ENCODE results near the gene MDP1. TPM values are rescaled to one million over a fixed set of nuclear protein-coding genes. Genes with fewer than 3 reads are reported as not detected.

MDP1 gene
- total RNA-seq, 1 experiment from 2014 or later = 12.6 TPM

DNA sequence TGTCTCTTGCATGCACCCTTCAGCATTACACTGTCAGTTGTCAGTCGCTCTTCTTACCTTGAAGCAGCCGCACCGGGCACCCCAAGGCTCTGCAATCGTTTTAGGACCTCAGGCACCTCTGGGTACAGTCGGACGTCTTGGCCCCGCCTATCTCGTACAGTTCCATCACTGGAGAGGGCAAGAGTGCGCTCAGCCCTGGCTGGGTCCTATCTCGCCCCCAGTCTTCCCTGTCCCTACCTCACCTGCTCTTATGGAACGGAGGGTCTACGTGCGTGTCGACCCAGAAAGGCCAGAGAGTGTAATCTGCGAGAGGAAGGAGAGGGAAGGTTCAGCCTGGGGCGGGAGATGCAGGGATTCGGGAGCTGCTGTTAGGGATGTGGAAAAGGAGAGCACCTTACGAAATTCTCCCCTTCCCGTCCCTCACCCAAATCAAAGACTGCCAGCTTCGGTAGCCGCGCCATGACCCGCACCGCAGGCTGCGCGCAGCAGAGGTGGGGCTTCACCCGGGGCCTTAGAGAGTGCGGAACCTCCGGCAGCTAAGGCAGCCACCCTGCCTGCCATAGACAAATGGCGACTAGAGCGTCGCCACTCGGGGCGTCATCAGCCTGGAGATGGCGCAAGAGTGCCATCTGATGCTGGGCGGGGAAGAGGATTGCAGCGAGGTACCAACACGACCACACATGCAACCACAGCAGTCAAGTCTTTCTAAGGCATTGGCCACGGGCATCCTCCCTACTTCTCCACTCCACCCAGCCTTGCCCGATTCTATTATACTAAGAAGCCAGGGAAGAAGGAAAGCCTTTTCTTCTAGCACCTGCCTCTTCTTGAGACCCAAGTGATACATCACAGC is at the start of gene MDP1 (continued):
- no peak for TF ChIP-seq GTF2I (CRISPR knock-in tag; conservative IDR thresholded peaks at IDR 0.05)
- TF ChIP-seq, protein P1, sequence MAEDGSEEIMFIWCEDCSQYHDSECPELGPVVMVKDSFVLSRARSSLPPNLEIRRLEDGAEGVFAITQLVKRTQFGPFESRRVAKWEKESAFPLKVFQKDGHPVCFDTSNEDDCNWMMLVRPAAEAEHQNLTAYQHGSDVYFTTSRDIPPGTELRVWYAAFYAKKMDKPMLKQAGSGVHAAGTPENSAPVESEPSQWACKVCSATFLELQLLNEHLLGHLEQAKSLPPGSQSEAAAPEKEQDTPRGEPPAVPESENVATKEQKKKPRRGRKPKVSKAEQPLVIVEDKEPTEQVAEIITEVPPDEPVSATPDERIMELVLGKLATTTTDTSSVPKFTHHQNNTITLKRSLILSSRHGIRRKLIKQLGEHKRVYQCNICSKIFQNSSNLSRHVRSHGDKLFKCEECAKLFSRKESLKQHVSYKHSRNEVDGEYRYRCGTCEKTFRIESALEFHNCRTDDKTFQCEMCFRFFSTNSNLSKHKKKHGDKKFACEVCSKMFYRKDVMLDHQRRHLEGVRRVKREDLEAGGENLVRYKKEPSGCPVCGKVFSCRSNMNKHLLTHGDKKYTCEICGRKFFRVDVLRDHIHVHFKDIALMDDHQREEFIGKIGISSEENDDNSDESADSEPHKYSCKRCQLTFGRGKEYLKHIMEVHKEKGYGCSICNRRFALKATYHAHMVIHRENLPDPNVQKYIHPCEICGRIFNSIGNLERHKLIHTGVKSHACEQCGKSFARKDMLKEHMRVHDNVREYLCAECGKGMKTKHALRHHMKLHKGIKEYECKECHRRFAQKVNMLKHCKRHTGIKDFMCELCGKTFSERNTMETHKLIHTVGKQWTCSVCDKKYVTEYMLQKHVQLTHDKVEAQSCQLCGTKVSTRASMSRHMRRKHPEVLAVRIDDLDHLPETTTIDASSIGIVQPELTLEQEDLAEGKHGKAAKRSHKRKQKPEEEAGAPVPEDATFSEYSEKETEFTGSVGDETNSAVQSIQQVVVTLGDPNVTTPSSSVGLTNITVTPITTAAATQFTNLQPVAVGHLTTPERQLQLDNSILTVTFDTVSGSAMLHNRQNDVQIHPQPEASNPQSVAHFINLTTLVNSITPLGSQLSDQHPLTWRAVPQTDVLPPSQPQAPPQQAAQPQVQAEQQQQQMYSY (CRISPR knock-in tag; IDR thresholded peaks at IDR 0.05) = no peak
- no peak; the same call in 1 of the 2 replicates for TF ChIP-seq MYBL2 (CRISPR knock-in tag; IDR thresholded peaks at IDR 0.05)
- TF ChIP-seq EMX1 (CRISPR knock-in tag; IDR thresholded peaks at IDR 0.05) = peak; percentile 85
- TF ChIP-seq, protein P2, sequence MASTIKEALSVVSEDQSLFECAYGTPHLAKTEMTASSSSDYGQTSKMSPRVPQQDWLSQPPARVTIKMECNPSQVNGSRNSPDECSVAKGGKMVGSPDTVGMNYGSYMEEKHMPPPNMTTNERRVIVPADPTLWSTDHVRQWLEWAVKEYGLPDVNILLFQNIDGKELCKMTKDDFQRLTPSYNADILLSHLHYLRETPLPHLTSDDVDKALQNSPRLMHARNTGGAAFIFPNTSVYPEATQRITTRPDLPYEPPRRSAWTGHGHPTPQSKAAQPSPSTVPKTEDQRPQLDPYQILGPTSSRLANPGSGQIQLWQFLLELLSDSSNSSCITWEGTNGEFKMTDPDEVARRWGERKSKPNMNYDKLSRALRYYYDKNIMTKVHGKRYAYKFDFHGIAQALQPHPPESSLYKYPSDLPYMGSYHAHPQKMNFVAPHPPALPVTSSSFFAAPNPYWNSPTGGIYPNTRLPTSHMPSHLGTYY (CRISPR knock-in tag; IDR thresholded peaks at IDR 0.05) = peak; percentile 64; the same call in 1 of the 2 replicates
- TF ChIP-seq TCF7 (CRISPR knock-in tag; IDR thresholded peaks at IDR 0.05; ENCODE audit: low read depth) = no peak
- TF ChIP-seq, protein P3, sequence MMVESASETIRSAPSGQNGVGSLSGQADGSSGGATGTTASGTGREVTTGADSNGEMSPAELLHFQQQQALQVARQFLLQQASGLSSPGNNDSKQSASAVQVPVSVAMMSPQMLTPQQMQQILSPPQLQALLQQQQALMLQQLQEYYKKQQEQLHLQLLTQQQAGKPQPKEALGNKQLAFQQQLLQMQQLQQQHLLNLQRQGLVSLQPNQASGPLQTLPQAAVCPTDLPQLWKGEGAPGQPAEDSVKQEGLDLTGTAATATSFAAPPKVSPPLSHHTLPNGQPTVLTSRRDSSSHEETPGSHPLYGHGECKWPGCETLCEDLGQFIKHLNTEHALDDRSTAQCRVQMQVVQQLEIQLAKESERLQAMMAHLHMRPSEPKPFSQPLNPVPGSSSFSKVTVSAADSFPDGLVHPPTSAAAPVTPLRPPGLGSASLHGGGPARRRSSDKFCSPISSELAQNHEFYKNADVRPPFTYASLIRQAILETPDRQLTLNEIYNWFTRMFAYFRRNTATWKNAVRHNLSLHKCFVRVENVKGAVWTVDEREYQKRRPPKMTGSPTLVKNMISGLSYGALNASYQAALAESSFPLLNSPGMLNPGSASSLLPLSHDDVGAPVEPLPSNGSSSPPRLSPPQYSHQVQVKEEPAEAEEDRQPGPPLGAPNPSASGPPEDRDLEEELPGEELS (CRISPR knock-in tag; IDR thresholded peaks at IDR 0.05) = no peak
- TF ChIP-seq, protein P4, sequence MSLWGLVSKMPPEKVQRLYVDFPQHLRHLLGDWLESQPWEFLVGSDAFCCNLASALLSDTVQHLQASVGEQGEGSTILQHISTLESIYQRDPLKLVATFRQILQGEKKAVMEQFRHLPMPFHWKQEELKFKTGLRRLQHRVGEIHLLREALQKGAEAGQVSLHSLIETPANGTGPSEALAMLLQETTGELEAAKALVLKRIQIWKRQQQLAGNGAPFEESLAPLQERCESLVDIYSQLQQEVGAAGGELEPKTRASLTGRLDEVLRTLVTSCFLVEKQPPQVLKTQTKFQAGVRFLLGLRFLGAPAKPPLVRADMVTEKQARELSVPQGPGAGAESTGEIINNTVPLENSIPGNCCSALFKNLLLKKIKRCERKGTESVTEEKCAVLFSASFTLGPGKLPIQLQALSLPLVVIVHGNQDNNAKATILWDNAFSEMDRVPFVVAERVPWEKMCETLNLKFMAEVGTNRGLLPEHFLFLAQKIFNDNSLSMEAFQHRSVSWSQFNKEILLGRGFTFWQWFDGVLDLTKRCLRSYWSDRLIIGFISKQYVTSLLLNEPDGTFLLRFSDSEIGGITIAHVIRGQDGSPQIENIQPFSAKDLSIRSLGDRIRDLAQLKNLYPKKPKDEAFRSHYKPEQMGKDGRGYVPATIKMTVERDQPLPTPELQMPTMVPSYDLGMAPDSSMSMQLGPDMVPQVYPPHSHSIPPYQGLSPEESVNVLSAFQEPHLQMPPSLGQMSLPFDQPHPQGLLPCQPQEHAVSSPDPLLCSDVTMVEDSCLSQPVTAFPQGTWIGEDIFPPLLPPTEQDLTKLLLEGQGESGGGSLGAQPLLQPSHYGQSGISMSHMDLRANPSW (CRISPR knock-in tag; conservative IDR thresholded peaks at IDR 0.05; ENCODE audit: low read depth) = no peak; the same call in 1 of the 2 replicates
- TF ChIP-seq, protein P5, sequence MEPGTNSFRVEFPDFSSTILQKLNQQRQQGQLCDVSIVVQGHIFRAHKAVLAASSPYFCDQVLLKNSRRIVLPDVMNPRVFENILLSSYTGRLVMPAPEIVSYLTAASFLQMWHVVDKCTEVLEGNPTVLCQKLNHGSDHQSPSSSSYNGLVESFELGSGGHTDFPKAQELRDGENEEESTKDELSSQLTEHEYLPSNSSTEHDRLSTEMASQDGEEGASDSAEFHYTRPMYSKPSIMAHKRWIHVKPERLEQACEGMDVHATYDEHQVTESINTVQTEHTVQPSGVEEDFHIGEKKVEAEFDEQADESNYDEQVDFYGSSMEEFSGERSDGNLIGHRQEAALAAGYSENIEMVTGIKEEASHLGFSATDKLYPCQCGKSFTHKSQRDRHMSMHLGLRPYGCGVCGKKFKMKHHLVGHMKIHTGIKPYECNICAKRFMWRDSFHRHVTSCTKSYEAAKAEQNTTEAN (CRISPR knock-in tag; IDR thresholded peaks at IDR 0.05) = no peak
- TF ChIP-seq NR1H2 (CRISPR knock-in tag; IDR thresholded peaks at IDR 0.05) = no peak
- no peak for TF ChIP-seq IRF2 (CRISPR knock-in tag; IDR thresholded peaks at IDR 0.05; ENCODE audit: borderline replicate concordance, low read depth)
- TF ChIP-seq ZNF138 (CRISPR knock-in tag; conservative IDR thresholded peaks at IDR 0.05) = no peak
- TF ChIP-seq ESRRA (CRISPR knock-in tag; IDR thresholded peaks at IDR 0.05; ENCODE audit: borderline replicate concordance) = peak; percentile 62; the same call in 1 of the 2 replicates
- TF ChIP-seq, protein P6, sequence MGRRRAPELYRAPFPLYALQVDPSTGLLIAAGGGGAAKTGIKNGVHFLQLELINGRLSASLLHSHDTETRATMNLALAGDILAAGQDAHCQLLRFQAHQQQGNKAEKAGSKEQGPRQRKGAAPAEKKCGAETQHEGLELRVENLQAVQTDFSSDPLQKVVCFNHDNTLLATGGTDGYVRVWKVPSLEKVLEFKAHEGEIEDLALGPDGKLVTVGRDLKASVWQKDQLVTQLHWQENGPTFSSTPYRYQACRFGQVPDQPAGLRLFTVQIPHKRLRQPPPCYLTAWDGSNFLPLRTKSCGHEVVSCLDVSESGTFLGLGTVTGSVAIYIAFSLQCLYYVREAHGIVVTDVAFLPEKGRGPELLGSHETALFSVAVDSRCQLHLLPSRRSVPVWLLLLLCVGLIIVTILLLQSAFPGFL (CRISPR knock-in tag; IDR thresholded peaks at IDR 0.05; ENCODE audit: borderline replicate concordance) = peak; percentile 58; the same call in 1 of the 2 replicates
- TF ChIP-seq SMAD4 (CRISPR knock-in tag; IDR thresholded peaks at IDR 0.05) = no peak
- TF ChIP-seq FOXP1 (CRISPR knock-in tag; IDR thresholded peaks at IDR 0.05; ENCODE audit: borderline replicate concordance) = peak; percentile 88
- TF ChIP-seq, protein P7, sequence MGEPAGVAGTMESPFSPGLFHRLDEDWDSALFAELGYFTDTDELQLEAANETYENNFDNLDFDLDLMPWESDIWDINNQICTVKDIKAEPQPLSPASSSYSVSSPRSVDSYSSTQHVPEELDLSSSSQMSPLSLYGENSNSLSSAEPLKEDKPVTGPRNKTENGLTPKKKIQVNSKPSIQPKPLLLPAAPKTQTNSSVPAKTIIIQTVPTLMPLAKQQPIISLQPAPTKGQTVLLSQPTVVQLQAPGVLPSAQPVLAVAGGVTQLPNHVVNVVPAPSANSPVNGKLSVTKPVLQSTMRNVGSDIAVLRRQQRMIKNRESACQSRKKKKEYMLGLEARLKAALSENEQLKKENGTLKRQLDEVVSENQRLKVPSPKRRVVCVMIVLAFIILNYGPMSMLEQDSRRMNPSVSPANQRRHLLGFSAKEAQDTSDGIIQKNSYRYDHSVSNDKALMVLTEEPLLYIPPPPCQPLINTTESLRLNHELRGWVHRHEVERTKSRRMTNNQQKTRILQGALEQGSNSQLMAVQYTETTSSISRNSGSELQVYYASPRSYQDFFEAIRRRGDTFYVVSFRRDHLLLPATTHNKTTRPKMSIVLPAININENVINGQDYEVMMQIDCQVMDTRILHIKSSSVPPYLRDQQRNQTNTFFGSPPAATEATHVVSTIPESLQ (CRISPR knock-in tag; IDR thresholded peaks at IDR 0.05) = no peak
- 0 out of 2 replicates have a peak, but pooled peaks have one; percentile 48 for TF ChIP-seq ZBTB21 (CRISPR knock-in tag; IDR thresholded peaks at IDR 0.05; ENCODE audit: borderline replicate concordance)
- TF ChIP-seq SOX15 (CRISPR knock-in tag; IDR thresholded peaks at IDR 0.05) = no peak
- no peak; the same call in none of the 2 replicates for TF ChIP-seq CREM (CRISPR knock-in tag; IDR thresholded peaks at IDR 0.05)
- TF ChIP-seq GRHL2 (CRISPR knock-in tag; IDR thresholded peaks at IDR 0.05; ENCODE audit: insufficient replicate concordance, severe bottlenecking) = no peak
- no peak for TF ChIP-seq ZNF263 (CRISPR knock-in tag; IDR thresholded peaks at IDR 0.05; ENCODE audit: low read depth)
- no peak; the same call in 1 of the 2 replicates for TF ChIP-seq HMGA2 (CRISPR knock-in tag; IDR thresholded peaks at IDR 0.05)

Data from WTC11 (cell line).